ENCODE data around the gene RALGAPA2.

DNA sequence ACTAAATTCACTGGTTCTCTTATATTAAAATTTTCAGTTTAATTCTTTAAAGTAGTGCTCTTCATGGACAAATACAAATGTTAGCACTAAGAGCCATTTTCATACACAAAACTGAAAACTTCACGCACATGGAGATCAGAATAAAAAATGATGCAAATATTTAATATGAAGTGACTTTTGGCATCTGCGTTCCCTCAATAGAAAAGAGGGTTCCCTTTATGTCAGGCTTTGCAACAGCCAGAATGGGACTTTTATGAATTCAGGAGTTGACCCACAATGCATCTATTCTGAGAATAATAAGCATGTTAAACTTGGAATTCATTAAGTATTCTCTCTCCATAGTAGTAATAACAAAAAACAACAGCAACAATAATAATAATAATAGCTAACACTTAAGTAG is 218.7 kb downstream of the RALGAPA2 start:
- TF ChIP-seq POLR2A (IDR thresholded peaks at IDR 0.05) (no peak), CTCF (IDR thresholded peaks at IDR 0.05) (no peak)
